ENCODE results near the gene KRT26. TPM values are rescaled to one million over a fixed set of nuclear protein-coding genes. Genes with fewer than 3 reads are reported as not detected.

KRT26 gene
- total RNA-seq, 2 donors from 2014 or later = not detected

DNA sequence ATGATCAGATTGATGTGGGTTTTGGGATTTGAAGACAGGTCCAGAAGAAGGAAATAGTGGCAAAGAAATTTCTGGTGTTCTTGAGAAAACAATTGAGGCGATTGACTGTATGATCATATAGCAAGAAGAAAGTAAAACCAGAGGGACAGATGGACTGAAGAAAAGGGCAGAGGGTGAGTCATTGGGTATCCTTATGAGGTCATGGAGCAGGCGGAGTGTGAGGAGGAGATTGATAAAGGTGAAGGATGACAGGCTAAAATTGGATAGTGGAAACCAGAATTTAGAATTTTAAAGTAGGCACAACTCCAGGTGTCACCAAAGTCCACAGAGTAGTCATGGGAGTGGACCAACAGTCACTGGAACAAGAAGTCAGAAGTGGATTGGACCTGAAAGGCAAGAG lies 29.2 kb upstream of the KRT26 start:
- Histone ChIP-seq H3K27me3 (ENCODE audit: control insufficient read depth, insufficient read depth, low read length, poor library complexity, severe bottlenecking) (peaks cover 35% of the 10 kb centered on the region), H3K4me1 (ENCODE audit: control insufficient read depth, insufficient read depth, low read length) (no peaks in the 10 kb centered on the region), H3K27ac (ENCODE audit: low read depth, low read length) (no peak overlapping the region), H3K9me3 (ENCODE audit: control insufficient read depth, low read length) (peaks cover 6% of the 10 kb centered on the region), H3K4me3 (ENCODE audit: low read length) (no peak overlapping the region), H3K36me3 (ENCODE audit: control insufficient read depth, insufficient read depth, low read length) (no peaks in the 10 kb centered on the region), H3K9ac (ENCODE audit: extremely low read depth, low read length, poor library complexity, severe bottlenecking) (no peak overlapping the region)
- H3K27me3 Mint-ChIP-seq (ENCODE audit: insufficient read depth) = peaks cover 31% of the 10 kb centered on the region
- no peak overlapping the region for H3K4me3 Mint-ChIP-seq
- TF ChIP-seq, protein P1, sequence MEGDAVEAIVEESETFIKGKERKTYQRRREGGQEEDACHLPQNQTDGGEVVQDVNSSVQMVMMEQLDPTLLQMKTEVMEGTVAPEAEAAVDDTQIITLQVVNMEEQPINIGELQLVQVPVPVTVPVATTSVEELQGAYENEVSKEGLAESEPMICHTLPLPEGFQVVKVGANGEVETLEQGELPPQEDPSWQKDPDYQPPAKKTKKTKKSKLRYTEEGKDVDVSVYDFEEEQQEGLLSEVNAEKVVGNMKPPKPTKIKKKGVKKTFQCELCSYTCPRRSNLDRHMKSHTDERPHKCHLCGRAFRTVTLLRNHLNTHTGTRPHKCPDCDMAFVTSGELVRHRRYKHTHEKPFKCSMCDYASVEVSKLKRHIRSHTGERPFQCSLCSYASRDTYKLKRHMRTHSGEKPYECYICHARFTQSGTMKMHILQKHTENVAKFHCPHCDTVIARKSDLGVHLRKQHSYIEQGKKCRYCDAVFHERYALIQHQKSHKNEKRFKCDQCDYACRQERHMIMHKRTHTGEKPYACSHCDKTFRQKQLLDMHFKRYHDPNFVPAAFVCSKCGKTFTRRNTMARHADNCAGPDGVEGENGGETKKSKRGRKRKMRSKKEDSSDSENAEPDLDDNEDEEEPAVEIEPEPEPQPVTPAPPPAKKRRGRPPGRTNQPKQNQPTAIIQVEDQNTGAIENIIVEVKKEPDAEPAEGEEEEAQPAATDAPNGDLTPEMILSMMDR (conservative IDR thresholded peaks at IDR 0.05) = no peak
- no peak overlapping the region for H3K27ac Mint-ChIP-seq
- WGBS, 2 experiments (ENCODE audit: insufficient coverage in 1 of 2, insufficient read length in 1 of 2) = 90 to 91% methylated on average over 2 of the region's 2 CpGs
- H3K4me1 Mint-ChIP-seq = peaks cover 3% of the 10 kb centered on the region
- no peak for DNase-seq
- H3K9me3 Mint-ChIP-seq = peaks cover 4% of the 10 kb centered on the region
- H3K36me3 Mint-ChIP-seq (ENCODE audit: low read depth) = no peaks in the 10 kb centered on the region

GRCh38 chr17:40800381-40800780 lies 28.4 kb upstream of the KRT26 start:
- H3K27ac ChIP-seq (ENCODE audit: low read depth, low read length) = no peak overlapping the region
- Mint-ChIP-seq H3K27ac (no peak overlapping the region), H3K4me1 (peaks cover 3% of the 10 kb centered on the region), H3K36me3 (ENCODE audit: low read depth) (no peaks in the 10 kb centered on the region), H3K4me3 (no peak overlapping the region), H3K9me3 (peaks cover 4% of the 10 kb centered on the region), H3K27me3 (ENCODE audit: insufficient read depth) (peaks cover 24% of the 10 kb centered on the region)
- no peak overlapping the region for H3K4me3 ChIP-seq (ENCODE audit: low read length)
- H3K4me1 ChIP-seq (ENCODE audit: control insufficient read depth, insufficient read depth, low read length) = no peaks in the 10 kb centered on the region
- TF ChIP-seq, protein P1 (conservative IDR thresholded peaks at IDR 0.05) = no peak
- no peaks in the 10 kb centered on the region for H3K36me3 ChIP-seq (ENCODE audit: control insufficient read depth, insufficient read depth, low read length)
- H3K9me3 ChIP-seq (ENCODE audit: control insufficient read depth, low read length) = peaks cover 6% of the 10 kb centered on the region
- H3K27me3 ChIP-seq (ENCODE audit: control insufficient read depth, insufficient read depth, low read length, poor library complexity, severe bottlenecking) = peaks cover 35% of the 10 kb centered on the region
- no peak for DNase-seq
- WGBS, 2 experiments (ENCODE audit: insufficient coverage in 1 of 2, insufficient read length in 1 of 2) = 83 to 88% methylated on average over 1 of the region's 1 CpG
- no peak overlapping the region for H3K9ac ChIP-seq (ENCODE audit: extremely low read depth, low read length, poor library complexity, severe bottlenecking)

DNA sequence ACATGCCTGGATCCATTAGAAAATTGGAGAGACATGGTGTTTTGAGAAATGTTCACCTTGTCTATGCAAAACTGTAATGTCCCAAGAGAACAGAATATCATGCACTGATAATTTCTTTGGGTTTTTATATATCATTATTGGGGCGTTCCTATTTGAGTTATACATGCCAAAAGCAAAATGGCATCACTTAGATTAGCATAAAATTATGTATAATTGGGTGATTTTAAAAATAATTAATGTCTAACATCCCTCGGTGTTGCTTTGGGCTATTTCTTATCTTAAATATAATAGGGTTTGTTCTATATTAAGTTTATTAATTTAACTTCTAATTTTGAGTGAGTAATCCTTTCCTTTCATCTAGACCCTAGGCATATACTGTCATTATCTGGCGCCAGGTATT lies 27.9 kb upstream of the KRT26 start, which contains the start of gene KRT28:
KRT28 (minus strand) TSS at position 101 of the 400 bp plus-strand sequence; CDS start at position 35, 66 bp downstream.
- H3K9me3 ChIP-seq (ENCODE audit: control insufficient read depth, low read length) = peaks cover 2% of the 10 kb centered on the region
- H3K27ac ChIP-seq (ENCODE audit: low read depth, low read length) = no peak within 1 kb of the TSS
- no peak within 1 kb of the TSS for H3K9ac ChIP-seq (ENCODE audit: extremely low read depth, low read length, poor library complexity, severe bottlenecking)
- H3K36me3 ChIP-seq (ENCODE audit: control insufficient read depth, insufficient read depth, low read length) = no peaks in the 10 kb centered on the region
- peaks cover 35% of the 10 kb centered on the region for H3K27me3 ChIP-seq (ENCODE audit: control insufficient read depth, insufficient read depth, low read length, poor library complexity, severe bottlenecking)
- H3K27me3 Mint-ChIP-seq (ENCODE audit: insufficient read depth) = peaks cover 23% of the 10 kb centered on the region
- H3K36me3 Mint-ChIP-seq (ENCODE audit: low read depth) = no peaks in the 10 kb centered on the region
- no peaks in the 10 kb centered on the region for H3K4me1 ChIP-seq (ENCODE audit: control insufficient read depth, insufficient read depth, low read length)
- 83% methylated on average over 1 of the region's 3 CpGs; no CpG with 5 or more reads in 1 of the 2 experiments for WGBS, 2 experiments (ENCODE audit: insufficient coverage in 1 of 2, insufficient read length in 1 of 2)
- TF ChIP-seq, protein P1 (conservative IDR thresholded peaks at IDR 0.05) = no peak
- no peak within 1 kb of the TSS for H3K4me3 Mint-ChIP-seq
- H3K9me3 Mint-ChIP-seq = no peaks in the 10 kb centered on the region
- DNase-seq = no peak
- no peak within 1 kb of the TSS for H3K27ac Mint-ChIP-seq
- peaks cover 3% of the 10 kb centered on the region for H3K4me1 Mint-ChIP-seq
- no peak within 1 kb of the TSS for H3K4me3 ChIP-seq (ENCODE audit: low read length)

All from endodermal cell (in vitro differentiated cells).